GM19099 (cell line): ENCODE data around the gene CCL4L2.

Experiments used
- POLR2A ChIP-seq: IDR thresholded peaks from 3 replicates; pipeline ENCODE4 v1.6.1; 2011; ENCODE audit warnings: low read depth; ENCODE audit not compliant: insufficient read length; ENCODE audit errors: extremely low read depth

CCL4L2 gene

GRCh38 chr17:36197387-36197703 lies 13.5 kb upstream of the CCL4L2 start:
- no peak for TF ChIP-seq POLR2A

- no peak for TF ChIP-seq POLR2A
Observed at GRCh38 chr17:36198831-36199465, 11.9 kb upstream of the CCL4L2 start.

GRCh38 chr17:36203335-36203734 lies 7.5 kb upstream of the CCL4L2 start:
- TF ChIP-seq POLR2A, result no peak

GRCh38 chr17:36204724-36205500 lies 6.0 kb upstream of the CCL4L2 start:
- no peak for TF ChIP-seq POLR2A

GRCh38 chr17:36205637-36206485 lies 5.0 kb upstream of the CCL4L2 start:
- TF ChIP-seq POLR2A, result no peak

- TF ChIP-seq POLR2A, result no peak
Observed at GRCh38 chr17:36209575-36209974, 1.3 kb upstream of the CCL4L2 start.

- TF ChIP-seq POLR2A, result peak; percentile 6
Observed at GRCh38 chr17:36212272-36212605, 1.4 kb downstream of the CCL4L2 start.

GRCh38 chr17:36212966-36213365 lies 2.1 kb downstream of the CCL4L2 start:
- TF ChIP-seq POLR2A, result no peak

- no peak for TF ChIP-seq POLR2A
Observed at GRCh38 chr17:36213695-36214094, 2.8 kb downstream of the CCL4L2 start.

GRCh38 chr17:36214918-36215317 lies 4.1 kb downstream of the CCL4L2 start:
- TF ChIP-seq POLR2A, result no peak
